Measurements from ENCODE around the gene MAD1L1.

MAD1L1 gene

DNA sequence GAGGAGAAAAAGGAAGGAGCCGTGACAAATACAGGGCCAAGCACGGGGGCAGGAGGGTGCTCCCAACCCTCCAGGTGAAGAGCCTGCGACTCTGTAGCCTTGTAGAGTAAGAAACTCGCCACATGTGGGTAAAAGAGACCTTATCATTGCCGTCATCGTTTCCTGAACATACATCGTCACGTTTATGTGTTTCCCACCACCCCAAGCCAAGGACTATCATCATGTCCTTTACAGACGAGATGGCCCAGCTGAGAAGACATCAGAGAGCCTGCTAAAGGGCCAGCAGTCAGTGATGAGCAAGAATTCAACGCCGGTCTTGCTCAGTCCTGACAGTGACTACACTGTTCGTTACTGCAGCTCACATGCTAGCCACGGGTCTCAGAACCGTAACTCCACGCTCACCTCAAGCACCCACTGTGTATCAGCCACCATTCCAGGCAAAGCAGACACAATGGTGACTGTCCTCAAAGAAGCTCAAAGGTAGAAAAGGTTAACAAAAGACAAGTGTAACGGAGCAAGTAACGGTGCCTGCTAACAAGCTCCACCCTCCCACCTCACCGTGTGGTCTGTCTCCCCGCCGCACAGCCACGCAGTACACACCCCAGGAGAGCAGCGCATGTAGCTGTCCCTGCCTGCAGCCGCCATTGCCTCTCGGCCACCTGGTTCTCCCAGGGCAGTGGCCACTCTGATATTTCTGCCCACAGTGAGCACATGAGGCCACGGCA lies 147.8 kb downstream of the MAD1L1 start:
- no peak overlapping the region for H3K27ac ChIP-seq (ENCODE audit: low read depth, low read length)
- peaks cover 0 to 2% of the 10 kb centered on the region in 2 experiments for H3K4me1 ChIP-seq (ENCODE audit: control insufficient read depth in 1 of 2, insufficient read depth in 2 of 2, low read length in 2 of 2)
- no peak overlapping the region for H2BK5ac ChIP-seq (ENCODE audit: low read depth, low read length, poor library complexity)
- H3K9me3 ChIP-seq (ENCODE audit: insufficient read depth, low read depth, low read length): no peaks in the 10 kb centered on the region
- H3K4ac ChIP-seq (ENCODE audit: low read depth, low read length): no peak overlapping the region
- no peak overlapping the region for H4K12ac ChIP-seq (ENCODE audit: low read depth, low read length)
- H3K18ac ChIP-seq (ENCODE audit: low read length): no peak overlapping the region
- H2BK120ac ChIP-seq (ENCODE audit: insufficient read depth, low read length, poor library complexity): no peak overlapping the region
- H3K36me3 ChIP-seq (ENCODE audit: control insufficient read depth in 1 of 2, insufficient read depth in 2 of 2, low read length in 2 of 2): peaks cover 6 to 9% of the 10 kb centered on the region in 2 experiments
- H3K27me3 ChIP-seq (ENCODE audit: insufficient read depth, low read length): no peaks in the 10 kb centered on the region
- no peak overlapping the region for H2AFZ ChIP-seq (ENCODE audit: insufficient read depth, low read length, poor library complexity)
- no peak overlapping the region for H2AK5ac ChIP-seq (ENCODE audit: low read length)
- no peak overlapping the region for H2BK12ac ChIP-seq (ENCODE audit: low read length)
- H4K91ac ChIP-seq (ENCODE audit: low read depth, low read length): no peak overlapping the region
- H3K14ac ChIP-seq (ENCODE audit: low read length): no peak overlapping the region
- H3K79me2 ChIP-seq (ENCODE audit: control insufficient read depth, insufficient read depth, low read length, poor library complexity): no peaks in the 10 kb centered on the region
- no peak overlapping the region for H3K23ac ChIP-seq (ENCODE audit: low read length)
- no peaks in the 10 kb centered on the region for H3K79me1 ChIP-seq (ENCODE audit: low read length)
- H3K4me2 ChIP-seq (ENCODE audit: low read length): no peak overlapping the region
- no peak for DNase-seq
- no peak overlapping the region for H3K9ac ChIP-seq (ENCODE audit: low read length)
- no peak overlapping the region for H4K8ac ChIP-seq (ENCODE audit: low read depth, low read length)
- no CpG with 5 or more reads among the region's 25 CpGs for WGBS (ENCODE audit: extremely low coverage, insufficient coverage, insufficient read length)
- H3K4me3 ChIP-seq (ENCODE audit: low read depth, low read length): no peak overlapping the region

DNA sequence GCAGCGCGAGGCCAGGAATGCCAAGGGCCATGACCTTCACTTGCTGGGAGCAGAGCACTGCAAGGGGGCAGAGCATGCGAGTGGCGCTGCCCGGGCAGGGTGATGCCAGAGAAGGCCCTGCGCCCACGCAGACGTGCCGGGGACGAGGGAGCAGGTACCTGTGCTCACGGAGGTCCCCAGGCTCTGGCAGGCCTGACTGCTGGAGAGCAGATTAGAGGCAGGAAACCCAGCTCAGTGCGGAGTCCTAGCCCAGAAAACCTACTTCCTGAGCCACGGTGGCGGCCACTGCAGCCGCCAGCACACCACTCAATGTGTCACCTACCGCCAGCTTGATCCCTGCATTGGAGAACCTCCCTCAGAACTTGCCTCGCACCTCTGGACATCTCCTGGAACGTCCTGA lies 148.4 kb downstream of the MAD1L1 start:
- no peak overlapping the region for H3K9ac ChIP-seq (ENCODE audit: low read length)
- no peak overlapping the region for H3K4me2 ChIP-seq (ENCODE audit: low read length)
- no peak overlapping the region for H4K12ac ChIP-seq (ENCODE audit: low read depth, low read length)
- no peaks in the 10 kb centered on the region for H3K79me1 ChIP-seq (ENCODE audit: low read length)
- no peaks in the 10 kb centered on the region for H3K79me2 ChIP-seq (ENCODE audit: control insufficient read depth, insufficient read depth, low read length, poor library complexity)
- no peak overlapping the region for H2BK5ac ChIP-seq (ENCODE audit: low read depth, low read length, poor library complexity)
- no peak overlapping the region for H3K14ac ChIP-seq (ENCODE audit: low read length)
- peaks cover 6 to 9% of the 10 kb centered on the region in 2 experiments for H3K36me3 ChIP-seq (ENCODE audit: control insufficient read depth in 1 of 2, insufficient read depth in 2 of 2, low read length in 2 of 2)
- H3K27me3 ChIP-seq (ENCODE audit: insufficient read depth, low read length): no peaks in the 10 kb centered on the region
- WGBS (ENCODE audit: extremely low coverage, insufficient coverage, insufficient read length): no CpG with 5 or more reads among the region's 18 CpGs
- no peak overlapping the region for H2AK5ac ChIP-seq (ENCODE audit: low read length)
- no peak overlapping the region for H2BK120ac ChIP-seq (ENCODE audit: insufficient read depth, low read length, poor library complexity)
- H3K23ac ChIP-seq (ENCODE audit: low read length): no peak overlapping the region
- no peak overlapping the region for H2AFZ ChIP-seq (ENCODE audit: insufficient read depth, low read length, poor library complexity)
- peaks cover 0 to 2% of the 10 kb centered on the region in 2 experiments for H3K4me1 ChIP-seq (ENCODE audit: control insufficient read depth in 1 of 2, insufficient read depth in 2 of 2, low read length in 2 of 2)
- H2BK12ac ChIP-seq (ENCODE audit: low read length): no peak overlapping the region
- no peak overlapping the region for H3K18ac ChIP-seq (ENCODE audit: low read length)
- no peak overlapping the region for H3K27ac ChIP-seq (ENCODE audit: low read depth, low read length)
- no peak overlapping the region for H4K91ac ChIP-seq (ENCODE audit: low read depth, low read length)
- H3K9me3 ChIP-seq (ENCODE audit: insufficient read depth, low read depth, low read length): no peaks in the 10 kb centered on the region
- no peak overlapping the region for H3K4me3 ChIP-seq (ENCODE audit: low read depth, low read length)
- no peak overlapping the region for H3K4ac ChIP-seq (ENCODE audit: low read depth, low read length)
- H4K8ac ChIP-seq (ENCODE audit: low read depth, low read length): no peak overlapping the region
- no peak for DNase-seq

DNA sequence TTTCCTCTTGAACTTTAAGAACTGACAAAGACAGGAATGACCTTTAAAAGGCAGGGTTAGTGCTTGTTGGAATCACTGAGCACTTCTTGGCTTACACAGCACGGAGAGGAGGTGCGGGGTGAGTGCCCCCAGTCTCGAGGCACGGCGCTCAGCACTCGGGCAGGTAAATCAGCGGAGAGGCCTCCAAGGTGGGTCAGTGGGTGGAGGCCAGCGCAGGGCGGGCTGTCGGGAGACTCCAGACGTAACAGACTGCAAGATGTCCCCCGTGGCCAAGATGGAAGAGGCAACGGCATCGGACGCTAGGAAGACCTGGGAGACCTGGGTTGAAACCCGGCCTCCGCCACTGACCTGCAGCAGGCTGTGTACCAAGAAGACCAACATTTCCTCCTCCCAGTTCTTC lies 149.4 kb downstream of the MAD1L1 start:
- no peak overlapping the region for H4K12ac ChIP-seq (ENCODE audit: low read depth, low read length)
- H2BK12ac ChIP-seq (ENCODE audit: low read length): no peak overlapping the region
- no peak overlapping the region for H3K9ac ChIP-seq (ENCODE audit: low read length)
- H3K4ac ChIP-seq (ENCODE audit: low read depth, low read length): no peak overlapping the region
- H3K79me1 ChIP-seq (ENCODE audit: low read length): no peaks in the 10 kb centered on the region
- no peaks in the 10 kb centered on the region for H3K79me2 ChIP-seq (ENCODE audit: control insufficient read depth, insufficient read depth, low read length, poor library complexity)
- no peak for DNase-seq
- no peak overlapping the region for H3K27ac ChIP-seq (ENCODE audit: low read depth, low read length)
- no peaks in the 10 kb centered on the region for H3K27me3 ChIP-seq (ENCODE audit: insufficient read depth, low read length)
- no peak overlapping the region for H4K91ac ChIP-seq (ENCODE audit: low read depth, low read length)
- no peak overlapping the region for H3K4me2 ChIP-seq (ENCODE audit: low read length)
- H2AK5ac ChIP-seq (ENCODE audit: low read length): no peak overlapping the region
- H2BK5ac ChIP-seq (ENCODE audit: low read depth, low read length, poor library complexity): no peak overlapping the region
- H2AFZ ChIP-seq (ENCODE audit: insufficient read depth, low read length, poor library complexity): no peak overlapping the region
- peaks cover 6 to 9% of the 10 kb centered on the region in 2 experiments for H3K36me3 ChIP-seq (ENCODE audit: control insufficient read depth in 1 of 2, insufficient read depth in 2 of 2, low read length in 2 of 2)
- peaks cover 0 to 2% of the 10 kb centered on the region in 2 experiments for H3K4me1 ChIP-seq (ENCODE audit: control insufficient read depth in 1 of 2, insufficient read depth in 2 of 2, low read length in 2 of 2)
- no peaks in the 10 kb centered on the region for H3K9me3 ChIP-seq (ENCODE audit: insufficient read depth, low read depth, low read length)
- H2BK120ac ChIP-seq (ENCODE audit: insufficient read depth, low read length, poor library complexity): no peak overlapping the region
- no peak overlapping the region for H3K4me3 ChIP-seq (ENCODE audit: low read depth, low read length)
- WGBS (ENCODE audit: extremely low coverage, insufficient coverage, insufficient read length): no CpG with 5 or more reads among the region's 17 CpGs
- H4K8ac ChIP-seq (ENCODE audit: low read depth, low read length): no peak overlapping the region
- no peak overlapping the region for H3K18ac ChIP-seq (ENCODE audit: low read length)
- no peak overlapping the region for H3K14ac ChIP-seq (ENCODE audit: low read length)
- no peak overlapping the region for H3K23ac ChIP-seq (ENCODE audit: low read length)

DNA sequence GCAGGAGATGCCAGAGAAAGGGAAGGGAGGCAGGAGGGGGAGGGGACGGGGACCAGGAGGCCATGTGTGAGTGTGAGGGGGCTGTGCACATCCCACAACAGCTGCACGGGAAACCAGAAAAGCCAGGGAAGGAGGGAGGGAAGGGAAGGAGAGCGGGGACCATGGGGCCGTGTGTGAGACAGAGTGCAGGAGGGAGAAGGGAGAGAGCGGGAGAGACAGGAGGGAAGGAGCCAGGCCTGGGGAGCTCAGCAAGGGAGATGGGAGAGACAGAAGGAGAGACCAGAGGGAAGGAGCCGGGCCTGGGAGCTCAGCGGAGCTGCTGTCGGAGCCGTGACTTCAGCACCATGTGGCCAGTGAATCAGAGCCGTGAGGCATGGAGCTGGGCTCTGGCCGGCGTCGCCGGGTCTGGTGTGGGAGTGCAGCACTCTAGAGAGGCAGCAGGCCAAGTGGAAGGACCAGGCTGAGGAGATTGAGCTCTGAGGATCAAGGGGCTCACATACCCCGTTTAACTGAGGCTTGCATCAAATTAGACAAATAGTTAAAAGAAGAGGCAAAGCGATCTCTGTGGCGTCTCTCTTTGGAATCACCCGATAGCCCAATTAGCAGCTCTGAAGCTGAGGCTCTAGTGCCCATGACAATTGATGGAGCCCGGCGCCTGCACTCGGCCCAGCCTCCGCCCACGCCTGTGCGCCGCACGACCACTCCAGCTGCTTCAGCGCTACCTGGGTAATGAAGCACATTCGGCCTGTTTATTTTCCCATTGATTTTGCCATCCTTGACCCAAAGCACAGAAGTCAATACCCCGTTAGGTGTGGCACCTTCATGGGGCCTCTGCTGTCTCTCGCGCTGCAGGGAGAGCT lies 150.4 kb downstream of the MAD1L1 start:
- DNase-seq: no peak
- Histone ChIP-seq H3K4me2 (ENCODE audit: low read length) (no peak overlapping the region), H3K36me3 (ENCODE audit: control insufficient read depth in 1 of 2, insufficient read depth in 2 of 2, low read length in 2 of 2) (peaks cover 6 to 9% of the 10 kb centered on the region in 2 experiments), H3K27me3 (ENCODE audit: insufficient read depth, low read length) (no peaks in the 10 kb centered on the region), H3K79me2 (ENCODE audit: control insufficient read depth, insufficient read depth, low read length, poor library complexity) (no peaks in the 10 kb centered on the region), H2BK120ac (ENCODE audit: insufficient read depth, low read length, poor library complexity) (no peak overlapping the region), H3K9ac (ENCODE audit: low read length) (no peak overlapping the region), H3K23ac (ENCODE audit: low read length) (no peak overlapping the region), H3K79me1 (ENCODE audit: low read length) (no peaks in the 10 kb centered on the region), H3K4me3 (ENCODE audit: low read depth, low read length) (no peak overlapping the region), H3K27ac (ENCODE audit: low read depth, low read length) (no peak overlapping the region), H3K4ac (ENCODE audit: low read depth, low read length) (no peak overlapping the region), H2AFZ (ENCODE audit: insufficient read depth, low read length, poor library complexity) (no peak overlapping the region), H3K18ac (ENCODE audit: low read length) (no peak overlapping the region), H4K12ac (ENCODE audit: low read depth, low read length) (no peak overlapping the region), H2BK12ac (ENCODE audit: low read length) (no peak overlapping the region), H4K91ac (ENCODE audit: low read depth, low read length) (no peak overlapping the region), H3K14ac (ENCODE audit: low read length) (no peak overlapping the region), H2BK5ac (ENCODE audit: low read depth, low read length, poor library complexity) (no peak overlapping the region), H2AK5ac (ENCODE audit: low read length) (no peak overlapping the region), H3K9me3 (ENCODE audit: insufficient read depth, low read depth, low read length) (no peaks in the 10 kb centered on the region), H4K8ac (ENCODE audit: low read depth, low read length) (no peak overlapping the region), H3K4me1 (ENCODE audit: control insufficient read depth in 1 of 2, insufficient read depth in 2 of 2, low read length in 2 of 2) (peaks cover 0 to 2% of the 10 kb centered on the region in 2 experiments)
- no CpG with 5 or more reads among the region's 31 CpGs for WGBS (ENCODE audit: extremely low coverage, insufficient coverage, insufficient read length)

Measured in trophoblast cell (in vitro differentiated cells and primary cell).